GM13977 (cell line): Measurements from ENCODE around the gene ITGB6.

Experiments
- DNase-seq: peaks from one replicate; pipeline ENCODE4 v3.0.0; 2012; ENCODE audit warnings: low spot score
- in situ Hi-C: fragments of 300-500 bp; cut with MboI; formaldehyde crosslinking; loops from one replicate; pipeline ENCODE4 v1.12.0; 2022; ENCODE audit warnings: low sequenced_read_pairs, low pct_unique_long_range_greater_than_20kb, mixed read lengths, inconsistent platforms; ENCODE audit not compliant: unreplicated experiment
- TF ChIP-seq, protein P1 (sequence below): IDR thresholded peaks from 2 replicates; pipeline ENCODE4 v1.5.1; 2012; ENCODE audit warnings: mild to moderate bottlenecking, control low read depth; ENCODE audit not compliant: insufficient read depth; ENCODE audit errors: extremely low read depth, missing control alignments

ITGB6 gene

DNA sequence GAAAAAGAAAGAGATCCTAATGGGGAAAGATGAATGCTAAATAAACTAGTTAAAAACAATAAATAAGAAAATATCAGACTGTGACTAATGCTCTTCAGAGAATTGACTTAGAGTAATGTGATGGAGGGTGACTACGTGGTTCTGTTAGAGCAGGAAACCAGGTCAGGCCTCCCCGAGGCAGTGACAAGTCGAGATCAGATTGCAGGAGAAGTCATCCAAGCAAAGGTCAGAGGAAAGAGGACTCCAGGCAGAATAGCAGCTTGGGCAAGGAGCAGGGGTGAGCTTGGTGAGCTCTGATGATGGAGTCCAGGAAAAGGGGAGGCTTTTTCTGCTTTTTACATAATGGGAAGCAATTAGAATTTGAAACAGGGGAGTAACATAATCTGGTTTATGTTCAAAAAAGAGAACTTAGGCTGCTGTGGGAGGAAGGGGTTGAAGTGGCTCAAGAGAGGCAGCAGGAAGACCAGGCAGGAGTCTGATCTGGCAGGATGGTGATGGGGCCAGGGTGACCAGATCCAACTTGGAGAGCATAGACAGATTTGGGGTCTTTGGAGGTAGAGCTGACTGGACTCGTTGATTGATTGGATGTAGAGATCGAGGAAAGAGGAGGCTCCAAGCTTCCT lies 27.3 kb upstream of the ITGB6 start:
- TF ChIP-seq, protein P1, sequence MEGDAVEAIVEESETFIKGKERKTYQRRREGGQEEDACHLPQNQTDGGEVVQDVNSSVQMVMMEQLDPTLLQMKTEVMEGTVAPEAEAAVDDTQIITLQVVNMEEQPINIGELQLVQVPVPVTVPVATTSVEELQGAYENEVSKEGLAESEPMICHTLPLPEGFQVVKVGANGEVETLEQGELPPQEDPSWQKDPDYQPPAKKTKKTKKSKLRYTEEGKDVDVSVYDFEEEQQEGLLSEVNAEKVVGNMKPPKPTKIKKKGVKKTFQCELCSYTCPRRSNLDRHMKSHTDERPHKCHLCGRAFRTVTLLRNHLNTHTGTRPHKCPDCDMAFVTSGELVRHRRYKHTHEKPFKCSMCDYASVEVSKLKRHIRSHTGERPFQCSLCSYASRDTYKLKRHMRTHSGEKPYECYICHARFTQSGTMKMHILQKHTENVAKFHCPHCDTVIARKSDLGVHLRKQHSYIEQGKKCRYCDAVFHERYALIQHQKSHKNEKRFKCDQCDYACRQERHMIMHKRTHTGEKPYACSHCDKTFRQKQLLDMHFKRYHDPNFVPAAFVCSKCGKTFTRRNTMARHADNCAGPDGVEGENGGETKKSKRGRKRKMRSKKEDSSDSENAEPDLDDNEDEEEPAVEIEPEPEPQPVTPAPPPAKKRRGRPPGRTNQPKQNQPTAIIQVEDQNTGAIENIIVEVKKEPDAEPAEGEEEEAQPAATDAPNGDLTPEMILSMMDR = no peak
- DNase-seq = no peak
- in situ Hi-C loops = no loop called here

- in situ Hi-C loops = no loop called here
- DNase-seq = no peak
- TF ChIP-seq, protein P1 = no peak
Observed at GRCh38 chr2:160226367-160226766, 26.3 kb upstream of the ITGB6 start.

- TF ChIP-seq, protein P1 = no peak
- in situ Hi-C loops = no loop called here
- DNase-seq = no peak
Observed at GRCh38 chr2:160225722-160226121, 25.6 kb upstream of the ITGB6 start.

GRCh38 chr2:160224507-160224906 lies 24.4 kb upstream of the ITGB6 start:
- TF ChIP-seq, protein P1 = no peak
- no peak for DNase-seq
- in situ Hi-C loops = no loop called here

DNA sequence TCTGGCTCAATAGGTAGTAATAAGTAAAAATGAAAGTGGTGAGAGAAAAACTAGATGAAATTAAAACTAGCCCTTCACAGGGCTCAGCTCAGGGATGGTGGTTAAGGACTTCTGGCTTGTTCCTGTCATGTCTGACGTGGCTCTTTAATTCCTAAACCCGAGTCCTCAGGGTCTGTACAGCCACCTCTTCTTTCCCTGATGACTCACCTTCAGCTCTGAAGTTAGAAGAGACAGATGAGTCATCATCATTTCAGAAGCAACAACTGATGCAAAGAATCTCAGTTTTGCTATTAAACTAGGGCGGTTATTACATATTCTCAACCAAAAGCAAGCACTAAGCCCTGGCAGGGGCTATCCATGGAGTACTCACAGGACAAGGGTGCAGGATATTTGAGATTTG lies 24.0 kb upstream of the ITGB6 start:
- DNase-seq = peak; percentile 80

GRCh38 chr2:160223560-160223959 lies 23.5 kb upstream of the ITGB6 start:
- in situ Hi-C loops = no loop called here
- TF ChIP-seq, protein P1 = no peak
- DNase-seq = no peak

More for the DNA sequence above, 24.0 kb upstream of the ITGB6 start:
- TF ChIP-seq, protein P1 = no peak
- in situ Hi-C loops = no loop called here
